ENCODE measurements around the gene CNOT6.

DNA sequence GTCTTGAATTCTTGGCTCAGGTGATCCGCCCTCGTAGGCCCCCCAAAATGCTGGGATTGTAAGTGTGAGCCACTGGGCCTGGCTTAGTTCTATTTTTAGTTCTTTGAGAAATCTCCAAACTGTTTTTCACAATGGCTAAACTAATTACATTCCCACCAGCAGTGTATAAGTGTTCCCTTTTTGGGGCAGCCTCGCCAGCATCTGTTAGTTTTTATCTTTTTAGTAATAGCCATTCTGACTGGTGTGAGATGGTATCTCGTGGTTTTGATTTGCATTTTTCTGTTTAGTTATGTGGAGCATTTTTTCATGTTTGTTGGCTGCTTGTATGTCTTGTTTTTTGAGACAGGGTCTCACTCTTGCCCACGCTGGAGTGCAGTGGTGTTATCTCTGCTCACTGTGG is 28.2 kb downstream of the CNOT6 start:
- TF ChIP-seq, protein P1, sequence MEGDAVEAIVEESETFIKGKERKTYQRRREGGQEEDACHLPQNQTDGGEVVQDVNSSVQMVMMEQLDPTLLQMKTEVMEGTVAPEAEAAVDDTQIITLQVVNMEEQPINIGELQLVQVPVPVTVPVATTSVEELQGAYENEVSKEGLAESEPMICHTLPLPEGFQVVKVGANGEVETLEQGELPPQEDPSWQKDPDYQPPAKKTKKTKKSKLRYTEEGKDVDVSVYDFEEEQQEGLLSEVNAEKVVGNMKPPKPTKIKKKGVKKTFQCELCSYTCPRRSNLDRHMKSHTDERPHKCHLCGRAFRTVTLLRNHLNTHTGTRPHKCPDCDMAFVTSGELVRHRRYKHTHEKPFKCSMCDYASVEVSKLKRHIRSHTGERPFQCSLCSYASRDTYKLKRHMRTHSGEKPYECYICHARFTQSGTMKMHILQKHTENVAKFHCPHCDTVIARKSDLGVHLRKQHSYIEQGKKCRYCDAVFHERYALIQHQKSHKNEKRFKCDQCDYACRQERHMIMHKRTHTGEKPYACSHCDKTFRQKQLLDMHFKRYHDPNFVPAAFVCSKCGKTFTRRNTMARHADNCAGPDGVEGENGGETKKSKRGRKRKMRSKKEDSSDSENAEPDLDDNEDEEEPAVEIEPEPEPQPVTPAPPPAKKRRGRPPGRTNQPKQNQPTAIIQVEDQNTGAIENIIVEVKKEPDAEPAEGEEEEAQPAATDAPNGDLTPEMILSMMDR (IDR thresholded peaks at IDR 0.05; ENCODE audit: low read length), result no peak
- no peak for TF ChIP-seq EZH2 (IDR thresholded peaks at IDR 0.05; ENCODE audit: borderline replicate concordance, low read length)

Measured in OCI-LY1 (cell line).